GM12892 (cell line): ENCODE data around the gene ZNF407.

ENCODE experiments used
- POLR2A ChIP-seq: IDR thresholded peaks from 2 replicates; pipeline ENCODE4 v1.6.1; 2011; ENCODE audit warnings: low read depth, low read length, control low read depth
- TAF1 ChIP-seq: IDR thresholded peaks from 2 replicates; pipeline ENCODE4 v1.6.1; 2011; ENCODE audit warnings: low read depth, mild to moderate bottlenecking, control low read depth, low read length, borderline replicate concordance

- TF ChIP-seq POLR2A (no peak), TAF1 (no peak)
Observed at GRCh38 chr18:75109819-75110218, 512.1 kb downstream of the ZNF407 start.
